GM10248 (cell line): ENCODE results near the gene GCK.
"Not testable (repeated sequence)": the region's sequence is repeated elsewhere in the genome, so short reads cannot be mapped to it uniquely, and the experiment has no call there.

Experiments
- CTCF ChIA-PET: fragments of 300-600 bp; sonication (Branson Sonifier 250); formaldehyde crosslinking; extraction: SDS; loops from one replicate; lab custom pipeline; 2021; ENCODE audit warnings: antibody characterized with exemption; lab: Yijun Ruan, JAX
- POLR2A ChIA-PET: fragments of 350-650 bp; sonication (Branson Sonifier 250); formaldehyde crosslinking; extraction: SDS; loops from one replicate; lab custom pipeline; 2020; ENCODE audit warnings: antibody characterized with exemption; lab: Yijun Ruan, JAX
- DNase-seq: peaks from one replicate; pipeline ENCODE4 v3.0.0; 2012; ENCODE audit errors: extremely low spot score
- CTCF ChIP-seq: IDR thresholded peaks from 2 replicates; pipeline ENCODE4 v1.5.1; 2012; ENCODE audit warnings: mild to moderate bottlenecking, low read depth; ENCODE audit errors: extremely low read depth, missing control alignments, control extremely low read depth

GCK gene

GRCh38 chr7:44132039-44132438 is 57.2 kb downstream of the GCK start:
- ChIA-PET POLR2A (no interaction called here), CTCF (interaction anchor here (1.0 to 1.8 kb wide), 3 partner anchors 10 to 47 kb away, joined by 3 to 4 read pairs (median 3); no protein-coding TSS in a partner anchor)
- no peak for TF ChIP-seq CTCF
- no peak for DNase-seq

DNA sequence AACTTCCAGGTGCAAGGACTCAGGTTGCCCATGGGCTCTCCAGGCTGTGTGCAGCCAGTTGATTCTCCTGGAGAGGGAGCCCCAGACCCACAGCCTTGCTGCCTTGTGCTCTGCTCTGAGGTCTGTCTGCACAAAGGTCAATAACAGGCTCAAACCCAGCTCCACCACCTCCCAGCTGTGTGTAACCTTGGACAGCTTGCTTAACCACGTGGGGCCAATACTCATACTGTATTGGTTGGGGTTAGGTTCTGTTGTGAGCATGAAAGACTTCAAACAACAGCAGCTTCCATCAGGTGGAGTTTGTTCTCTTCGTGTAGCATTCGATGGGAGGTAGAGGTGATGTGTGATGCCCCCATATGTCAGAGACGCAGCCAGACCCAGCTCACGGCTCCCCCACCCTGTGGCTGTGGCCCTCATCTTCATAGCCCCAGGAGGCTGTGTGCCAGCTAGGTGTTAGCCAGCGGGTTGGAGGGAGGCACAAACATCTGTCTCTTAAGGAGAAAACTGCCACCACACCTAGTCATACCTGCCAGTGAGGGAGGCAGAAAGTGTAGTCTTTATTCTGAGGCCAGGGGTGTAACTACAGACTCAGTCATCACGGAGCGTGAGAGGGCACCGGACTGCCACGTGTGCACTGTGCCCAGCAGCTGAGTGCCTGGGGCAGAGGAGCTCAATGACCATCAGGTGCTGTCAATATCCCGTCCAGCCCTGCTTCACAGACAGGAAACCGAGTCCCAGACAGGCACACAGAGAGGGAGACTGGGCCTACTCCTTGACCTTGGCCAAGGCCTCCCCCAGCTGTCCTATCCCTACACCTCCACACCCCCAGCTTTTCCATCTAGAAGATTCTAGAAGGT is 57.8 kb downstream of the GCK start:
- CTCF ChIA-PET: interaction anchor here (1.0 to 1.8 kb wide), 4 partner anchors 9 to 46 kb away, joined by 3 to 5 read pairs (median 4); no protein-coding TSS in a partner anchor
- TF ChIP-seq CTCF: no peak
- DNase-seq: no peak
- POLR2A ChIA-PET: no interaction called here

- TF ChIP-seq CTCF: no peak
Observed at GRCh38 chr7:44128721-44129582, 60.3 kb downstream of the GCK start.

DNA sequence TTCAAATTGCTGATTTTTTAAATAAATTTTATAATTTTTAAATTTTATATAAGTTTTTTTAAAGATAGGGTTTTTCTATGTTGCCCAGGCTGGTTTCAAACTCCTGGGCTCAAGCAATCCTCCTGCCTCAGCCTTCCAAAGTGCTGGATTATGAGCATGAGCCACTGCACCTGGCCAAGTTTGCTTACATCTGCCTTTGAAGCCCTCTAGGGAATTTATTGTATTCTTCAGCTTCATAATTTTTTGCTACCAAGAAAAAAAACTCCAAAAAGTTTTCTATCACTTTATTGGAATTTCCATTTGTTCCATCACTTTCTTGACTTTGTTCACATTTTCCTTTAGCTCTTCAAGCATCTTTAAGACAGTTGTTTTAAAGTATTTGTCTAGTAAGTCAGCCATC is 62.1 kb downstream of the GCK start:
- no peak for DNase-seq
- ChIA-PET CTCF (no interaction called here), POLR2A (no interaction called here)
- no peak for TF ChIP-seq CTCF

More at GRCh38 chr7:44128721-44129582, 60.3 kb downstream of the GCK start:
- ChIA-PET POLR2A (no interaction called here), CTCF (no interaction called here)
- DNase-seq: no peak

GRCh38 chr7:44126574-44126973 is 62.7 kb downstream of the GCK start:
- POLR2A ChIA-PET: not testable (repeated sequence)
- CTCF ChIA-PET: interaction anchor here (0.7 kb wide), 1 partner anchor 15 kb away, joined by 3 read pairs; no protein-coding TSS in a partner anchor

DNA sequence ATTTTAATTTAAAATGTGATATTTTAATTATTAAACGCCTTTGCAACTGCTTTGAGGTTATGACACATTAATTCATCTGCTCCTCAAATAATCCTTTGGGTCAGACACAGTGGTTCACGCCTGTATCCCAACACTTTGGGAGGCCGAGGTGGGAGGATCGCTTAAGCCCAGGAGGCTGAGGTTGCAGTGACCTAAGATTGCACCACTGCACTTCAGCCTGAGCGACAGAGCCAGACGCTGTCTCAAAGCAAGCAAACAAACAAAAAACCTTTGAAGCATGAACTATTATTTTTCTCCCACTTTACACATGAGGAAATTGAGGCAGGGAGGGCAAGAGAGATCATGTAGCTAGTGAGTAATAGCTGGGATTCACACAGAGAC is 64.4 kb downstream of the GCK start:
- CTCF ChIA-PET: interaction anchor here (1.0 kb wide), 1 partner anchor 18 kb away, joined by 3 read pairs; no protein-coding TSS in a partner anchor
- POLR2A ChIA-PET: no interaction called here
- DNase-seq: no peak
- no peak for TF ChIP-seq CTCF

More at GRCh38 chr7:44126574-44126973, 62.7 kb downstream of the GCK start:
- not testable (repeated sequence) for DNase-seq
